Endothelial cell (in vitro differentiated cells): Measurements from ENCODE around the gene SMC3. TPM values are rescaled to one million over a fixed set of nuclear protein-coding genes. Genes with fewer than 3 reads are reported as not detected.
A peak's percentile ranks its signal among the peaks of the same experiment; 100 is the strongest.

Experiments used
- DNase-seq: peaks from one replicate; pipeline ENCODE4 v3.0.0; 2021; ENCODE audit warnings: low spot score
- H3K27ac Mint-ChIP-seq: one replicate; pipeline ENCODE4 v1.8.0; 2021; ENCODE audit warnings: mixed read lengths, inconsistent platforms; ENCODE audit not compliant: unreplicated experiment
- H3K27me3 Mint-ChIP-seq: one replicate; pipeline ENCODE4 v1.8.0; 2021; ENCODE audit warnings: mild to moderate bottlenecking, moderate library complexity, mixed read lengths, inconsistent platforms; ENCODE audit not compliant: unreplicated experiment
- H3K36me3 Mint-ChIP-seq: one replicate; pipeline ENCODE4 v1.8.0; 2021; ENCODE audit warnings: mild to moderate bottlenecking, low read depth, mixed read lengths, inconsistent platforms; ENCODE audit not compliant: unreplicated experiment
- H3K4me1 Mint-ChIP-seq: one replicate; pipeline ENCODE4 v1.8.0; 2021; ENCODE audit warnings: mild to moderate bottlenecking, mixed read lengths, inconsistent platforms; ENCODE audit not compliant: unreplicated experiment
- H3K4me3 Mint-ChIP-seq: one replicate; pipeline ENCODE4 v1.8.0; 2021; ENCODE audit warnings: mild to moderate bottlenecking, mixed read lengths, inconsistent platforms; ENCODE audit not compliant: unreplicated experiment
- H3K9me3 Mint-ChIP-seq: one replicate; pipeline ENCODE4 v1.8.0; 2021; ENCODE audit warnings: mixed read lengths, inconsistent platforms; ENCODE audit not compliant: unreplicated experiment
- total RNA-seq: library from RNA; stranded (reverse); fragmentation: NEBNext Ultra II Directional; extraction: Animal tissue kit (Norgen Biotek cat#: 25700); gene quantifications from one replicate; pipeline ENCODE4 v1.2.1, GENCODE V29; 2021; ENCODE audit not compliant: unreplicated experiment
- TF ChIP-seq, protein P1 (sequence below): fragments of 200-600 bp; sonication (generic); IDR thresholded peaks from one replicate; pipeline ENCODE4 v1.5.0; 2021; ENCODE audit warnings: antibody characterized with exemption; ENCODE audit not compliant: unreplicated experiment

Gene SMC3
- total RNA-seq, 1 donor from 2014 or later: 36.2 TPM

DNA sequence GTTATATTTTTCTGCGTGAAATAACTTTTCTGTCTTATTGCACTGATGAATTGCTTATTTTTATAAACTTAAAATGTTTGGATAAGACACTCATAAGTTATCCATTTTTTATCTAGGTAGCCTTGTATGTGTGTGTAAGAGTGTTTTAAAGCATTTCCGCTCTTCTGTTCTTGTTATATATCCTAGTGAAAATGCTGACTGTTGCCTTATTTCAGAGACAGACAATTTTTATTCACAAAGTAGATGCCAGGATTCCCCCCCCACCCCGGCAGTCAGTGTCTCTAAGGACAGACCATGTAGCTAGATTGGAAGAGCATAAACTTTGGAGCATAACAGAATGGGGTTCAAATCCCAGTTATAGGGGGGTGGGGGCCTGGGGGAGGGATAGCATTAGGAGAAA lies 1.6 kb downstream of the SMC3 start:
- TF ChIP-seq, protein P1, sequence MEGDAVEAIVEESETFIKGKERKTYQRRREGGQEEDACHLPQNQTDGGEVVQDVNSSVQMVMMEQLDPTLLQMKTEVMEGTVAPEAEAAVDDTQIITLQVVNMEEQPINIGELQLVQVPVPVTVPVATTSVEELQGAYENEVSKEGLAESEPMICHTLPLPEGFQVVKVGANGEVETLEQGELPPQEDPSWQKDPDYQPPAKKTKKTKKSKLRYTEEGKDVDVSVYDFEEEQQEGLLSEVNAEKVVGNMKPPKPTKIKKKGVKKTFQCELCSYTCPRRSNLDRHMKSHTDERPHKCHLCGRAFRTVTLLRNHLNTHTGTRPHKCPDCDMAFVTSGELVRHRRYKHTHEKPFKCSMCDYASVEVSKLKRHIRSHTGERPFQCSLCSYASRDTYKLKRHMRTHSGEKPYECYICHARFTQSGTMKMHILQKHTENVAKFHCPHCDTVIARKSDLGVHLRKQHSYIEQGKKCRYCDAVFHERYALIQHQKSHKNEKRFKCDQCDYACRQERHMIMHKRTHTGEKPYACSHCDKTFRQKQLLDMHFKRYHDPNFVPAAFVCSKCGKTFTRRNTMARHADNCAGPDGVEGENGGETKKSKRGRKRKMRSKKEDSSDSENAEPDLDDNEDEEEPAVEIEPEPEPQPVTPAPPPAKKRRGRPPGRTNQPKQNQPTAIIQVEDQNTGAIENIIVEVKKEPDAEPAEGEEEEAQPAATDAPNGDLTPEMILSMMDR: no peak
- Mint-ChIP-seq H3K4me3 (peak overlapping the region; percentile 95), H3K36me3 (no peaks in the 10 kb centered on the region), H3K9me3 (no peaks in the 10 kb centered on the region), H3K4me1 (peaks cover 11% of the 10 kb centered on the region), H3K27me3 (no peaks in the 10 kb centered on the region), H3K27ac (peak overlapping the region; percentile 52)
- DNase-seq: no peak

DNA sequence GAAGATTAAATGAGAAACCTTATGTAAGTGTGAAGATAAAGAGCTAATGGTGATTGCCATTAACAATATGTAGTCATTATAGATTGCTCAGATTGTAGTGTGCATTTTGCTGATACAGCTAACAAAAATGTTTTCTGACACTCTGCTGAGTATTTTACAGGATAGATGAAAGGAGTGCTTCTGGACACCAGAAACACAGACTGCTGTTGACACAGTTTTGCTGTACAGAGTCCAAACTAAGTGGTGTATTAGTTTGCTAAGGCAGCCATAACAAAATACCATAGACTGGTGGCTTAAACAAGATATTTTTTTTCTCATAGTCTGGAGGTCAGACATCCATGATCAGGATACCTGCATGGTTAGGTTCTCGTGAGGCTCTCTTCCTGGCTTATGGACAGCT lies 2.2 kb downstream of the SMC3 start:
- no peaks in the 10 kb centered on the region for H3K9me3 Mint-ChIP-seq
- no peak for DNase-seq
- H3K4me1 Mint-ChIP-seq: peaks cover 11% of the 10 kb centered on the region
- H3K36me3 Mint-ChIP-seq: no peaks in the 10 kb centered on the region
- peak overlapping the region; percentile 26 for H3K4me3 Mint-ChIP-seq
- H3K27ac Mint-ChIP-seq: no peak overlapping the region
- H3K27me3 Mint-ChIP-seq: peaks cover 2% of the 10 kb centered on the region
- TF ChIP-seq, protein P1: no peak

DNA sequence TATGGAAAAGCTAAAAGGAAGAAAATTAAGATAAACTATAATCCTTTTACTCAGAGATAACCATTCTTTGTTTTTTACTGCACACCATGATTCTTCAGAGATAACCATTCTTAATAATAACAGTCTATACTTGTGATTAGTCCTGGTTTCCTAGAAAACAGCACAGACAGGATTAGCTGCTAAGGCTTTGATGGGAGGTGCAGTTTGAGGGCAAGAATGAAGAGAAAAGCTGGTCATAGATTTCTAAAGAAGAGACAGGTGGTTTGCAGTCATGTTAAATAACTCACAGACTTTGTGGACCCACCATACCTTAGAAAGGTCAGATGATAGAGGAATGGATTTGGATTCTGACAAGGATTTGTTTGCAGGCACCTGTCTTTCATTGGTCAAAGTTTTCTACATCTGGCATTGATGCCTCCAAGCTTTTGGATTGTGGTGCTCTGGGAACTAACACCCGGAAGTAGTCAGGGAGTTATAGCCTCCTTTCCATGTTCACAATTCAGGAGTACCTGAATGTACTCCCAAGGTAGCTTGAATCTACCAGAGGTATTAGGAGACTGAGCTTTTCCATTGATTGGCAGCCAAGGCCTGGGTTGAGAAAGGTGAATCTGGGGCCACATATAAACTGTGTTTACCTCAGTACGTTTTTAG lies 3.7 kb downstream of the SMC3 start:
- no peak overlapping the region for H3K4me3 Mint-ChIP-seq
- DNase-seq: no peak
- H3K9me3 Mint-ChIP-seq: no peaks in the 10 kb centered on the region
- H3K27ac Mint-ChIP-seq: no peak overlapping the region
- peaks cover 2% of the 10 kb centered on the region for H3K27me3 Mint-ChIP-seq
- TF ChIP-seq, protein P1: no peak
- no peaks in the 10 kb centered on the region for H3K36me3 Mint-ChIP-seq
- peaks cover 11% of the 10 kb centered on the region for H3K4me1 Mint-ChIP-seq

DNA sequence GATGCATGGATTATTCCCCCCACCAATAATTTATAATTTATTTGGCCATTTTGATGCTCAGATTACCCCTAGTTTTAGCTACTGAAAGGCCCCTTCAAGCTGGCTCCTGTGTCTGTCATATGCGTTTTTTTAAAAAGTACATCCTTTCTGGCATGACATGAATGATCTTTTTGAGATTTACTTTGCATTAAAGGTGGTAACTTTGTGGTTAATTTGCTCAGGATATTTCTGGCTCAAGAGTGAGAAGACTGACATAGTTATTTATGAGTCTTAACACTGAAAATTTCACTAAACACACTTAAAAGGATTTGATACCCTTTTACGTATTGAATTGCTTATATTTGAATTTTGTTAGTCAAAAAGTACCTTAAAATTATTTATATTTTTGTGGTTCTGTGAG lies 5.4 kb downstream of the SMC3 start:
- Mint-ChIP-seq H3K36me3 (no peaks in the 10 kb centered on the region), H3K9me3 (no peaks in the 10 kb centered on the region), H3K4me3 (no peak overlapping the region), H3K27ac (no peak overlapping the region), H3K4me1 (peaks cover 11% of the 10 kb centered on the region), H3K27me3 (peaks cover 2% of the 10 kb centered on the region)
- TF ChIP-seq, protein P1: no peak
- DNase-seq: no peak

DNA sequence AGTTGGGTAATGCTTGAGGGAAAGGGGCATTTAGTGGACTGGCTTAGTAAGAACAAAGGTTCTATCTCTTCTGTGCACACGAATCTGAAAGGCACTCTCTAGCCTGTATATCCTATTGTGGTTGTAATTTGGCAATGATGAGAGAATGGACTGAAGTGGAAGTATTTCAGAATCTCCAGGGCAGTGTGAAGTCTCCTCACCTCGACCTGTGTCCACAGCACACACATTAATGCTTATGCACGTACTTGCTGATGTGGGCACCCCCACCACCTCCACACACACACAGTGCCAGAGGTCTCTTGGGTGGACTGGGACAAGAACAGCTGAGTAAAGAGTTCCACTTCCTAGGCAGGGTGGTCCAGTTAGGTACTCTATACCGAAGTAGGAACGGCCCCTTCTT lies 6.9 kb downstream of the SMC3 start:
- TF ChIP-seq, protein P1: no peak
- H3K9me3 Mint-ChIP-seq: no peaks in the 10 kb centered on the region
- H3K4me1 Mint-ChIP-seq: peaks cover 4% of the 10 kb centered on the region
- peaks cover 2% of the 10 kb centered on the region for H3K27me3 Mint-ChIP-seq
- no peak overlapping the region for H3K4me3 Mint-ChIP-seq
- H3K27ac Mint-ChIP-seq: peak overlapping the region; percentile 8
- DNase-seq: no peak
- peaks cover 5% of the 10 kb centered on the region for H3K36me3 Mint-ChIP-seq
